Astrocyte (in vitro differentiated cells and primary cell): ENCODE data around the gene DIAPH2. TPM values are rescaled to one million over a fixed set of nuclear protein-coding genes. Genes with fewer than 3 reads are reported as not detected.
A peak's percentile ranks its signal among the peaks of the same experiment; 100 is the strongest.

Experiments used
- DNase-seq: peaks from one replicate; pipeline ENCODE4 v3.0.0-alpha.2; 2010; ENCODE audit warnings: low read depth
- FAIRE-seq: peaks from 2 replicates; lab custom pipeline; 2011; peaks lifted over from hg19 to GRCh38; lab: Jason Lieb, UNC
- H2AFZ ChIP-seq: 2 replicates; pipeline ENCODE4 v1.6.0; 2012; ENCODE audit warnings: low read depth, low read length, inconsistent platforms
- H3K27ac ChIP-seq: 2 replicates; pipeline ENCODE4 v1.5.1; 2011; ENCODE audit warnings: low read depth, low read length, inconsistent platforms
- H3K27me3 ChIP-seq: 2 replicates; pipeline ENCODE4 v1.6.0; 2011; ENCODE audit warnings: low read length, inconsistent platforms; ENCODE audit not compliant: insufficient read depth
- H3K36me3 ChIP-seq: 2 replicates; pipeline ENCODE4 v1.5.1; 2011; ENCODE audit warnings: low read length, inconsistent platforms; ENCODE audit not compliant: insufficient read depth
- H3K4me1 ChIP-seq: 2 replicates; pipeline ENCODE4 v1.5.1; 2011; ENCODE audit warnings: low read length, inconsistent platforms; ENCODE audit not compliant: insufficient read depth
- H3K4me2 ChIP-seq: 2 replicates; pipeline ENCODE4 v1.6.0; 2012; ENCODE audit warnings: low read length, inconsistent platforms
- H3K4me3 ChIP-seq: 2 replicates; pipeline ENCODE4 v1.5.1; 2011; ENCODE audit warnings: low read depth, mild to moderate bottlenecking, low read length, inconsistent platforms; ENCODE audit not compliant: insufficient read depth
- H3K79me2 ChIP-seq: 2 replicates; pipeline ENCODE4 v1.6.0; 2012; ENCODE audit warnings: mild to moderate bottlenecking, low read length, inconsistent platforms; ENCODE audit not compliant: insufficient read depth
- H3K9ac ChIP-seq: 2 replicates; pipeline ENCODE4 v1.6.0; 2012; ENCODE audit warnings: mild to moderate bottlenecking, low read length, inconsistent platforms
- H3K9me3 ChIP-seq: 2 replicates; pipeline ENCODE4 v1.5.1; 2012; ENCODE audit warnings: low read depth, mild to moderate bottlenecking, low read length, inconsistent platforms; ENCODE audit not compliant: insufficient read depth
- H4K20me1 ChIP-seq: 2 replicates; pipeline ENCODE4 v1.6.0; 2012; ENCODE audit warnings: low read length, inconsistent platforms; ENCODE audit not compliant: insufficient read depth
- H3K27ac Mint-ChIP-seq: one replicate; pipeline ENCODE4 v1.8.0; 2021; ENCODE audit warnings: mild to moderate bottlenecking, mixed read lengths; ENCODE audit not compliant: unreplicated experiment
- H3K27me3 Mint-ChIP-seq: one replicate; pipeline ENCODE4 v1.8.0; 2021; ENCODE audit warnings: low read depth, mixed read lengths; ENCODE audit not compliant: unreplicated experiment
- H3K36me3 Mint-ChIP-seq: one replicate; pipeline ENCODE4 v1.8.0; 2021; ENCODE audit warnings: low read depth, mixed read lengths; ENCODE audit not compliant: unreplicated experiment
- H3K4me1 Mint-ChIP-seq: one replicate; pipeline ENCODE4 v1.8.0; 2021; ENCODE audit warnings: low read depth, mixed read lengths; ENCODE audit not compliant: unreplicated experiment
- H3K4me3 Mint-ChIP-seq: one replicate; pipeline ENCODE4 v1.8.0; 2021; ENCODE audit warnings: mild to moderate bottlenecking, moderate library complexity, mixed read lengths; ENCODE audit not compliant: unreplicated experiment
- H3K9me3 Mint-ChIP-seq: one replicate; pipeline ENCODE4 v1.8.0; 2021; ENCODE audit warnings: mild to moderate bottlenecking, mixed read lengths; ENCODE audit not compliant: unreplicated experiment
- CTCF ChIP-seq: IDR thresholded peaks from 2 replicates; pipeline ENCODE4 v1.5.1; 2011; ENCODE audit warnings: low read depth, mild to moderate bottlenecking, inconsistent platforms, low read length, moderate library complexity; ENCODE audit not compliant: insufficient read depth
- EZH2 ChIP-seq: IDR thresholded peaks from 2 replicates; pipeline ENCODE4 v1.6.1; 2012; ENCODE audit warnings: mild to moderate bottlenecking, low read length, inconsistent platforms; ENCODE audit not compliant: insufficient read depth
- total RNA-seq: library from RNA; stranded (reverse); gene quantifications from 2 replicates; pipeline ENCODE4 v1.2.1, GENCODE V29; 2021

DIAPH2 gene
- total RNA-seq, 1 donor from 2014 or later, result 9.8 TPM

- Mint-ChIP-seq H3K9me3 (no peaks in the 10 kb centered on the region), H3K4me3 (no peak overlapping the region), H3K4me1 (no peaks in the 10 kb centered on the region), H3K27ac (no peak overlapping the region), H3K27me3 (no peaks in the 10 kb centered on the region), H3K36me3 (no peaks in the 10 kb centered on the region)
- no peak overlapping the region for H3K4me3 ChIP-seq
- no peaks in the 10 kb centered on the region for H3K79me2 ChIP-seq
- H3K4me1 ChIP-seq, result no peaks in the 10 kb centered on the region
- no peaks in the 10 kb centered on the region for H3K27me3 ChIP-seq
- DNase-seq (no peak), FAIRE-seq (peak; percentile 59)
- no peaks in the 10 kb centered on the region for H3K36me3 ChIP-seq
- H3K9me3 ChIP-seq, result no peaks in the 10 kb centered on the region
- no peak overlapping the region for H3K27ac ChIP-seq
- no peak overlapping the region for H2AFZ ChIP-seq
- H3K4me2 ChIP-seq, result no peak overlapping the region
- H3K9ac ChIP-seq, result no peak overlapping the region
- H4K20me1 ChIP-seq, result no peaks in the 10 kb centered on the region
- TF ChIP-seq EZH2, result no peak
- no peak for TF ChIP-seq CTCF
These were observed 89.5 kb downstream of the DIAPH2 start for GRCh38 chrX:96774116-96774515.

- Mint-ChIP-seq H3K4me3 (no peak overlapping the region), H3K9me3 (no peaks in the 10 kb centered on the region), H3K4me1 (no peaks in the 10 kb centered on the region), H3K27ac (no peak overlapping the region), H3K36me3 (no peaks in the 10 kb centered on the region), H3K27me3 (no peaks in the 10 kb centered on the region)
- no peaks in the 10 kb centered on the region for H3K79me2 ChIP-seq
- H3K4me2 ChIP-seq, result no peak overlapping the region
- H2AFZ ChIP-seq, result no peak overlapping the region
- H4K20me1 ChIP-seq, result no peaks in the 10 kb centered on the region
- no peak for TF ChIP-seq CTCF
- TF ChIP-seq EZH2, result no peak
- FAIRE-seq (peak; percentile 96), DNase-seq (peak; percentile 20)
- H3K27me3 ChIP-seq, result no peaks in the 10 kb centered on the region
- no peak overlapping the region for H3K4me3 ChIP-seq
- H3K36me3 ChIP-seq, result no peaks in the 10 kb centered on the region
- no peaks in the 10 kb centered on the region for H3K9me3 ChIP-seq
- no peak overlapping the region for H3K27ac ChIP-seq
- no peak overlapping the region for H3K9ac ChIP-seq
- no peaks in the 10 kb centered on the region for H3K4me1 ChIP-seq
These were observed 92.3 kb downstream of the DIAPH2 start for GRCh38 chrX:96776966-96777365.

GRCh38 chrX:96791559-96791958, 106.9 kb downstream of the DIAPH2 start:
- H3K27me3 Mint-ChIP-seq, result no peaks in the 10 kb centered on the region
- H3K9me3 Mint-ChIP-seq, result no peaks in the 10 kb centered on the region
- no peak overlapping the region for H3K27ac ChIP-seq
- no peaks in the 10 kb centered on the region for H3K4me1 Mint-ChIP-seq
- H3K4me1 ChIP-seq, result no peaks in the 10 kb centered on the region
- no peak overlapping the region for H2AFZ ChIP-seq
- no peaks in the 10 kb centered on the region for H4K20me1 ChIP-seq
- no peak for TF ChIP-seq EZH2
- TF ChIP-seq CTCF, result no peak
- no peaks in the 10 kb centered on the region for H3K36me3 Mint-ChIP-seq
- FAIRE-seq (no peak), DNase-seq (peak; percentile 78)
- no peak overlapping the region for H3K4me3 ChIP-seq
- no peaks in the 10 kb centered on the region for H3K79me2 ChIP-seq
- no peak overlapping the region for H3K9ac ChIP-seq
- no peaks in the 10 kb centered on the region for H3K9me3 ChIP-seq
- no peak overlapping the region for H3K4me3 Mint-ChIP-seq
- no peaks in the 10 kb centered on the region for H3K27me3 ChIP-seq
- no peaks in the 10 kb centered on the region for H3K36me3 ChIP-seq
- no peak overlapping the region for H3K4me2 ChIP-seq
- H3K27ac Mint-ChIP-seq, result no peak overlapping the region
